Measurements from ENCODE around the gene KCNB1. TPM values are rescaled to one million over a fixed set of nuclear protein-coding genes. Genes with fewer than 3 reads are reported as not detected.

Gene KCNB1
- total RNA-seq, 1 donor from 2014 or later = 1.1 TPM

GRCh38 chr20:49478266-49478665 lies 4.2 kb downstream of the KCNB1 start:
- intact Hi-C loops (cut with DNase I) = no loop called here
- ATAC-seq (ENCODE audit: poor library complexity) = no peak
- no peak for DNase-seq

- intact Hi-C loops (cut with DNase I) = no loop called here
- ATAC-seq (ENCODE audit: poor library complexity) = no peak
- DNase-seq = no peak
Measured at GRCh38 chr20:49477200-49477599, 5.3 kb downstream of the KCNB1 start.

GRCh38 chr20:49476016-49476355 lies 6.5 kb downstream of the KCNB1 start:
- intact Hi-C loops (cut with DNase I) = no loop called here
- ATAC-seq (ENCODE audit: poor library complexity) = no peak
- no peak for DNase-seq

GRCh38 chr20:49475292-49476015 lies 7.0 kb downstream of the KCNB1 start:
- ATAC-seq (ENCODE audit: poor library complexity) (no peak), DNase-seq (no peak)
- intact Hi-C loops (cut with DNase I) = no loop called here

- intact Hi-C loops (cut with DNase I) = no loop called here
- DNase-seq (no peak), ATAC-seq (ENCODE audit: poor library complexity) (no peak)
Measured at GRCh38 chr20:49471397-49471796, 11.1 kb downstream of the KCNB1 start.

- ATAC-seq (ENCODE audit: poor library complexity) = no peak
- DNase-seq = no peak
- intact Hi-C loops (cut with DNase I) = no loop called here
Measured at GRCh38 chr20:49470922-49471321, 11.5 kb downstream of the KCNB1 start.

GRCh38 chr20:49469060-49469459 lies 13.4 kb downstream of the KCNB1 start:
- intact Hi-C loops (cut with DNase I) = no loop called here
- DNase-seq (no peak), ATAC-seq (ENCODE audit: poor library complexity) (no peak)

- ATAC-seq (ENCODE audit: poor library complexity) (no peak), DNase-seq (no peak)
- intact Hi-C loops (cut with DNase I) = no loop called here
Measured at GRCh38 chr20:49468412-49468811, 14.1 kb downstream of the KCNB1 start.

GRCh38 chr20:49466114-49466912 lies 16.2 kb downstream of the KCNB1 start:
- intact Hi-C loops (cut with DNase I) = no loop called here
- no peak for ATAC-seq (ENCODE audit: poor library complexity)
- DNase-seq = no peak

- no peak for DNase-seq
- no peak for ATAC-seq (ENCODE audit: poor library complexity)
- intact Hi-C loops (cut with DNase I) = no loop called here
Measured at GRCh38 chr20:49464556-49464955, 17.9 kb downstream of the KCNB1 start.

- DNase-seq (no peak), ATAC-seq (ENCODE audit: poor library complexity) (no peak)
- intact Hi-C loops (cut with DNase I) = no loop called here
Measured at GRCh38 chr20:49462626-49463025, 19.8 kb downstream of the KCNB1 start.

- ATAC-seq (ENCODE audit: poor library complexity) = no peak
- intact Hi-C loops (cut with DNase I) = no loop called here
- no peak for DNase-seq
Measured at GRCh38 chr20:49461894-49462620, 20.4 kb downstream of the KCNB1 start.

GRCh38 chr20:49460916-49461315 lies 21.6 kb downstream of the KCNB1 start:
- intact Hi-C loops (cut with DNase I) = no loop called here
- DNase-seq (no peak), ATAC-seq (ENCODE audit: poor library complexity) (no peak)

- intact Hi-C loops (cut with DNase I) = no loop called here
- ATAC-seq (ENCODE audit: poor library complexity) (no peak), DNase-seq (no peak)
Measured at GRCh38 chr20:49460131-49460530, 22.3 kb downstream of the KCNB1 start.

GRCh38 chr20:49459684-49460083 lies 22.8 kb downstream of the KCNB1 start:
- DNase-seq (no peak), ATAC-seq (ENCODE audit: poor library complexity) (no peak)
- intact Hi-C loops (cut with DNase I) = no loop called here

GRCh38 chr20:49457444-49457843 lies 25.0 kb downstream of the KCNB1 start:
- ATAC-seq (ENCODE audit: poor library complexity) = no peak
- DNase-seq = no peak
- intact Hi-C loops (cut with DNase I) = no loop called here

- DNase-seq (no peak), ATAC-seq (ENCODE audit: poor library complexity) (no peak)
- intact Hi-C loops (cut with DNase I) = no loop called here
Measured at GRCh38 chr20:49456646-49457045, 25.8 kb downstream of the KCNB1 start.

GRCh38 chr20:49455691-49456090 lies 26.8 kb downstream of the KCNB1 start:
- DNase-seq = no peak
- intact Hi-C loops (cut with DNase I) = no loop called here
- no peak for ATAC-seq (ENCODE audit: poor library complexity)

- DNase-seq = peak; percentile 62
- ATAC-seq (ENCODE audit: poor library complexity) = peak; percentile 8
- intact Hi-C loops (cut with DNase I) = no loop called here
Measured at GRCh38 chr20:49452011-49452482, 30.4 kb downstream of the KCNB1 start.

GRCh38 chr20:49450281-49450721 lies 32.2 kb downstream of the KCNB1 start:
- intact Hi-C loops (cut with DNase I) = no loop called here

More at GRCh38 chr20:49450281-49450721, 32.2 kb downstream of the KCNB1 start:
- DNase-seq (no peak), ATAC-seq (ENCODE audit: poor library complexity) (no peak)

Data from Right ventricle myocardium superior (tissue), 1 donor.